SK-N-SH treated with all-trans-retinoic acid at 6 μM for 48 hours (cell line): ENCODE data around the gene LMNA.

Experiments
- ATAC-seq: fragments of 200-7000 bp; cut with Tn5 transposase; 3 replicates; pipeline ENCODE4 v1.9.1; 2020; ENCODE audit warnings: mild to moderate bottlenecking, moderate library complexity
- ARNTL ChIP-seq: fragments of 450-650 bp; formaldehyde crosslinking; IDR thresholded peaks from 2 replicates; pipeline ENCODE4 v1.5.0; 2020; ENCODE audit warnings: low read depth, mild to moderate bottlenecking, moderate library complexity, borderline replicate concordance
- BACH2 ChIP-seq: fragments of 250-450 bp; sonication (Bioruptor Pico); IDR thresholded peaks from 2 replicates; pipeline ENCODE4 v1.9.0; 2021; ENCODE audit warnings: mild to moderate bottlenecking, borderline replicate concordance
- CREB5 ChIP-seq: fragments of 250-450 bp; sonication (Bioruptor Pico); IDR thresholded peaks from 2 replicates; pipeline ENCODE4 v1.5.1; 2020; ENCODE audit warnings: low read depth, mild to moderate bottlenecking, moderate library complexity
- CSDC2 ChIP-seq: fragments of 250-450 bp; sonication (Bioruptor Pico); IDR thresholded peaks from 2 replicates; pipeline ENCODE4 v1.5.0; 2020; ENCODE audit warnings: mild to moderate bottlenecking, moderate library complexity
- ESRRG ChIP-seq: fragments of 250-450 bp; sonication (Bioruptor Pico); IDR thresholded peaks from 2 replicates; pipeline ENCODE4 v1.6.1; 2021; ENCODE audit warnings: mild to moderate bottlenecking
- GLIS3 ChIP-seq: fragments of 250-450 bp; sonication (Bioruptor Pico); IDR thresholded peaks from 2 replicates; pipeline ENCODE4 v1.5.0; 2020; ENCODE audit warnings: mild to moderate bottlenecking, moderate library complexity
- OSR1 ChIP-seq: fragments of 250-450 bp; sonication (Bioruptor Pico); IDR thresholded peaks from 2 replicates; pipeline ENCODE4 v1.8.0; 2022; ENCODE audit warnings: moderate library complexity, mild to moderate bottlenecking, inconsistent platforms
- PPARA ChIP-seq: fragments of 250-450 bp; sonication (Bioruptor Pico); IDR thresholded peaks from 2 replicates; pipeline ENCODE4 v1.5.0; 2020; ENCODE audit warnings: mild to moderate bottlenecking, borderline replicate concordance
- RARB ChIP-seq: fragments of 250-450 bp; sonication (Bioruptor Pico); IDR thresholded peaks from 2 replicates; pipeline ENCODE4 v1.8.0; 2021; ENCODE audit warnings: mild to moderate bottlenecking, moderate library complexity
- SNAI2 ChIP-seq: fragments of 250-450 bp; sonication (Bioruptor Pico); IDR thresholded peaks from 2 replicates; pipeline ENCODE4 v1.5.0; 2020; ENCODE audit warnings: mild to moderate bottlenecking, moderate library complexity
- TCF4 ChIP-seq: fragments of 250-450 bp; sonication (Bioruptor Pico); IDR thresholded peaks from 2 replicates; pipeline ENCODE4 v1.8.0; 2021; ENCODE audit warnings: mild to moderate bottlenecking, moderate library complexity, borderline replicate concordance
- TOX ChIP-seq: fragments of 250-450 bp; sonication (Bioruptor Pico); IDR thresholded peaks from 2 replicates; pipeline ENCODE4 v1.8.0; 2021; ENCODE audit warnings: mild to moderate bottlenecking, moderate library complexity, borderline replicate concordance
- ZC3H10 ChIP-seq: fragments of 250-450 bp; sonication (Bioruptor Pico); IDR thresholded peaks from 2 replicates; pipeline ENCODE4 v1.5.1; 2021; ENCODE audit warnings: mild to moderate bottlenecking, moderate library complexity
- ZFP30 ChIP-seq: fragments of 450-650 bp; formaldehyde crosslinking; IDR thresholded peaks from 2 replicates; pipeline ENCODE4 v1.5.0; 2022; ENCODE audit warnings: mild to moderate bottlenecking, moderate library complexity
- ZNF565 ChIP-seq: fragments of 450-650 bp; formaldehyde crosslinking; conservative IDR thresholded peaks from 2 replicates; pipeline ENCODE4 v1.5.0; 2020; ENCODE audit warnings: low read depth, mild to moderate bottlenecking, moderate library complexity
- ZNF70 ChIP-seq: fragments of 450-650 bp; formaldehyde crosslinking; IDR thresholded peaks from 2 replicates; pipeline ENCODE4 v1.5.0; 2020; ENCODE audit warnings: mild to moderate bottlenecking, moderate library complexity
- ZNF8 ChIP-seq: fragments of 450-650 bp; formaldehyde crosslinking; IDR thresholded peaks from 2 replicates; pipeline ENCODE4 v1.5.0; 2020; ENCODE audit warnings: mild to moderate bottlenecking, moderate library complexity
- TF ChIP-seq, protein P1 (sequence below): fragments of 250-450 bp; sonication (Bioruptor Pico); IDR thresholded peaks from 2 replicates; pipeline ENCODE4 v1.8.0; 2021; ENCODE audit warnings: low read depth, mild to moderate bottlenecking, moderate library complexity, borderline replicate concordance
- TF ChIP-seq, protein P2 (sequence below): fragments of 250-450 bp; sonication (Bioruptor Pico); IDR thresholded peaks from 2 replicates; pipeline ENCODE4 v1.5.0; 2020; ENCODE audit warnings: mild to moderate bottlenecking, moderate library complexity
- TF ChIP-seq, protein P3 (sequence below): fragments of 250-450 bp; sonication (Bioruptor Pico); IDR thresholded peaks from 2 replicates; pipeline ENCODE4 v1.5.1; 2021; ENCODE audit warnings: mild to moderate bottlenecking, moderate library complexity

LMNA gene

DNA sequence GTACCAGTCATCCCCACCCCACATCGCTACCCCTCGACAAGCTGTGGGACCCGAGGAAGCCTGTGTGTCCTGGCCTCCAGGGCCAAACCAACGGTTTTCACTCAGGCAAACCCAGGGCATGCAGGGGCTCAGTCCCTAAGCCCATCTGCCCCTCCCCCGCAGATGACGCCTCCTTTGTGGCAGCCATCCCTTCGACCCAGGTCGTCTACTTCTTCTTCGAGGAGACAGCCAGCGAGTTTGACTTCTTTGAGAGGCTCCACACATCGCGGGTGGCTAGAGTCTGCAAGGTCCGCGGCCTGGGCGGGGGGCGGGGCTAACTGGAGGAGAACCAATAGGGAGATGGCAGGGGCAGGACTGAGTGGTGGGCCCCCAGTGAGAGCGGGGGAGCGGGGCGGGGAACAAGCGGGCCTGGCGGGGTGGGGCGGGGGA is 46.2 kb downstream of the LMNA start:
- TF ChIP-seq ZNF565: no peak
- TF ChIP-seq, protein P1, sequence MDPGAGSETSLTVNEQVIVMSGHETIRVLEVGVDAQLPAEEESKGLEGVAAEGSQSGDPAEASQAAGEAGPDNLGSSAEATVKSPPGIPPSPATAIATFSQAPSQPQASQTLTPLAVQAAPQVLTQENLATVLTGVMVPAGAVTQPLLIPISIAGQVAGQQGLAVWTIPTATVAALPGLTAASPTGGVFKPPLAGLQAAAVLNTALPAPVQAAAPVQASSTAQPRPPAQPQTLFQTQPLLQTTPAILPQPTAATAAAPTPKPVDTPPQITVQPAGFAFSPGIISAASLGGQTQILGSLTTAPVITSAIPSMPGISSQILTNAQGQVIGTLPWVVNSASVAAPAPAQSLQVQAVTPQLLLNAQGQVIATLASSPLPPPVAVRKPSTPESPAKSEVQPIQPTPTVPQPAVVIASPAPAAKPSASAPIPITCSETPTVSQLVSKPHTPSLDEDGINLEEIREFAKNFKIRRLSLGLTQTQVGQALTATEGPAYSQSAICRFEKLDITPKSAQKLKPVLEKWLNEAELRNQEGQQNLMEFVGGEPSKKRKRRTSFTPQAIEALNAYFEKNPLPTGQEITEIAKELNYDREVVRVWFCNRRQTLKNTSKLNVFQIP (CRISPR knock-in tag): no peak
- TF ChIP-seq RARB: no peak
- no peak for TF ChIP-seq TCF4 (CRISPR knock-in tag)
- peak; percentile 89 for ATAC-seq

- ATAC-seq: no peak; the same call in 2 of the 3 replicates
- TF ChIP-seq, protein P2, sequence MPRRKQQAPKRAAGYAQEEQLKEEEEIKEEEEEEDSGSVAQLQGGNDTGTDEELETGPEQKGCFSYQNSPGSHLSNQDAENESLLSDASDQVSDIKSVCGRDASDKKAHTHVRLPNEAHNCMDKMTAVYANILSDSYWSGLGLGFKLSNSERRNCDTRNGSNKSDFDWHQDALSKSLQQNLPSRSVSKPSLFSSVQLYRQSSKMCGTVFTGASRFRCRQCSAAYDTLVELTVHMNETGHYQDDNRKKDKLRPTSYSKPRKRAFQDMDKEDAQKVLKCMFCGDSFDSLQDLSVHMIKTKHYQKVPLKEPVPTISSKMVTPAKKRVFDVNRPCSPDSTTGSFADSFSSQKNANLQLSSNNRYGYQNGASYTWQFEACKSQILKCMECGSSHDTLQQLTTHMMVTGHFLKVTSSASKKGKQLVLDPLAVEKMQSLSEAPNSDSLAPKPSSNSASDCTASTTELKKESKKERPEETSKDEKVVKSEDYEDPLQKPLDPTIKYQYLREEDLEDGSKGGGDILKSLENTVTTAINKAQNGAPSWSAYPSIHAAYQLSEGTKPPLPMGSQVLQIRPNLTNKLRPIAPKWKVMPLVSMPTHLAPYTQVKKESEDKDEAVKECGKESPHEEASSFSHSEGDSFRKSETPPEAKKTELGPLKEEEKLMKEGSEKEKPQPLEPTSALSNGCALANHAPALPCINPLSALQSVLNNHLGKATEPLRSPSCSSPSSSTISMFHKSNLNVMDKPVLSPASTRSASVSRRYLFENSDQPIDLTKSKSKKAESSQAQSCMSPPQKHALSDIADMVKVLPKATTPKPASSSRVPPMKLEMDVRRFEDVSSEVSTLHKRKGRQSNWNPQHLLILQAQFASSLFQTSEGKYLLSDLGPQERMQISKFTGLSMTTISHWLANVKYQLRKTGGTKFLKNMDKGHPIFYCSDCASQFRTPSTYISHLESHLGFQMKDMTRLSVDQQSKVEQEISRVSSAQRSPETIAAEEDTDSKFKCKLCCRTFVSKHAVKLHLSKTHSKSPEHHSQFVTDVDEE (CRISPR knock-in tag): peak; percentile 33; the same call in 1 of the 2 replicates
- no peak for TF ChIP-seq ARNTL
These were observed 48.0 kb downstream of the LMNA start for GRCh38 chr1:156162430-156163037.

DNA sequence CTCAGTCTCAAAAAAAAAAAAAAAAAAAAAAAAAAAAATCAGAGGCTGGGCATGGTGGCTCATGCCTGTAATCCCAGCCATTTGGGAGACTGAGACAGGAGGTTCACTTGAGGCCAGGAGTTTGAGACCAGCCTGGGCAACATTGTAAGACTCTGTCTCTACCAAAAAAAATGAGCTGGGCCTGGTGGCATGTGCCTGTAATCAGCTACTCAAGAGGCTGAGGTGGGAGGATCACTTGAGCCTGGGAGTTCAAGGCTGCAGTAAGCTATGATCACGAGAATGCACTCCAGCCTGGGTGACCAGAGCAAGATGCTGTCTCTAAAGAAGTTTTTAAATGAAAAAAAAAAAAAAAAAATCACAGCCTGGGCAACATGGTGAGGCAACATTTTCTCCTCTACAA is 49.2 kb downstream of the LMNA start:
- TF ChIP-seq, protein P2 (CRISPR knock-in tag): no peak
- no peak for ATAC-seq

DNA sequence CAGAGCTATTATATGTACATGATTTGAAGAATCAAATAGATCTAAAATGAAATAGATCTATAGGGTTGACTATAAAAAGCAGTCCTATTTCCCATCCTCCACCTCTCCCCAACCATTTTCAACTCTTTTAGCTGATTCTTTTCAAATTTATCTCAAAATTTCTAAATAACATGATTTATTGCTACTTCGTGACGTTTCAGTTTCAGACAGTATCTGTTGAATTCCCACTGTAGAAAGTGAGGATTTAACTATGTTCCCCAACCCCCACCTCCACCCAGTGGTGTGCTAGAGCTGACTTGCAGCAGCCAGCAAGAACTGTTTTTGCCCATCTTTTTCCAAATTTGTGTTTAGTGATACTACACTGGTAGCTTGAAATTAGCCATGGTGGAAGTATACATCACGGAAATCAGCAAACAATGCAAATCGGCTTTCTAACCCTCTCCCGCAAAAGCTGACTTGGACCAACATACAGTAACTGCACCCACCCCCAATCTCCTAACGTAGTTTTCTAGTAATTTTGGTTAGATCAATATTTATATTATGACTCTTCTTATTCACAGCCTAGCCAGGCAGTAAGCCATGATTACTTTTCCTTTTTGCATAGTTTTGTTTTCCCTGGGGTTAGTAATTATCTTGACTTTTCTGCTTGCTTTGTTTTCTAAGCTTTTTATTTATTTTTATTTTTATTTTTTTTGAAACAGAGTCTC is 49.8 kb downstream of the LMNA start:
- ATAC-seq: no peak
- TF ChIP-seq, protein P3, sequence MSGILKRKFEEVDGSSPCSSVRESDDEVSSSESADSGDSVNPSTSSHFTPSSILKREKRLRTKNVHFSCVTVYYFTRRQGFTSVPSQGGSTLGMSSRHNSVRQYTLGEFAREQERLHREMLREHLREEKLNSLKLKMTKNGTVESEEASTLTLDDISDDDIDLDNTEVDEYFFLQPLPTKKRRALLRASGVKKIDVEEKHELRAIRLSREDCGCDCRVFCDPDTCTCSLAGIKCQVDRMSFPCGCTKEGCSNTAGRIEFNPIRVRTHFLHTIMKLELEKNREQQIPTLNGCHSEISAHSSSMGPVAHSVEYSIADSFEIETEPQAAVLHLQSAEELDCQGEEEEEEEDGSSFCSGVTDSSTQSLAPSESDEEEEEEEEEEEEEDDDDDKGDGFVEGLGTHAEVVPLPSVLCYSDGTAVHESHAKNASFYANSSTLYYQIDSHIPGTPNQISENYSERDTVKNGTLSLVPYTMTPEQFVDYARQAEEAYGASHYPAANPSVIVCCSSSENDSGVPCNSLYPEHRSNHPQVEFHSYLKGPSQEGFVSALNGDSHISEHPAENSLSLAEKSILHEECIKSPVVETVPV (CRISPR knock-in tag): no peak
- no peak for TF ChIP-seq ZFP30 (CRISPR knock-in tag)
- no peak for TF ChIP-seq TOX (CRISPR knock-in tag)
- no peak for TF ChIP-seq ZNF565
- TF ChIP-seq CSDC2 (CRISPR knock-in tag): no peak
- TF ChIP-seq, protein P1 (CRISPR knock-in tag): no peak
- no peak for TF ChIP-seq OSR1 (CRISPR knock-in tag)
- TF ChIP-seq SNAI2 (CRISPR knock-in tag): no peak
- no peak for TF ChIP-seq CREB5 (CRISPR knock-in tag)
- TF ChIP-seq ESRRG: no peak
- TF ChIP-seq ZNF8: no peak
- TF ChIP-seq ARNTL: no peak
- TF ChIP-seq ZNF70: no peak
- no peak for TF ChIP-seq GLIS3
- no peak for TF ChIP-seq PPARA (CRISPR knock-in tag)
- TF ChIP-seq BACH2 (CRISPR knock-in tag): no peak
- no peak for TF ChIP-seq ZC3H10 (CRISPR knock-in tag)
- TF ChIP-seq, protein P2 (CRISPR knock-in tag): no peak
